Smooth muscle cell (in vitro differentiated cells): ENCODE results near the gene GPX8. TPM values are rescaled to one million over a fixed set of nuclear protein-coding genes. Genes with fewer than 3 reads are reported as not detected.

Source experiments
- DNase-seq: peaks from one replicate; lab custom pipeline; 2025; ENCODE audit not compliant: unreplicated experiment; lab: John Stamatoyannopoulos, UW
- H2AFZ ChIP-seq: fragments of 200-600 bp; sonication (generic); 2 replicates; pipeline ENCODE4 v1.6.0; 2016; ENCODE audit warnings: antibody characterized with exemption, low read depth, mild to moderate bottlenecking
- H3F3A ChIP-seq: fragments of 200-600 bp; sonication (generic); 2 replicates; pipeline ENCODE4 v1.6.0; 2017; ENCODE audit warnings: antibody characterized with exemption, low read depth
- H3K27ac ChIP-seq: fragments of 200-600 bp; sonication (generic); 2 replicates; pipeline ENCODE4 v1.5.1; 2016; ENCODE audit warnings: low read depth, mild to moderate bottlenecking
- H3K27me3 ChIP-seq: fragments of 200-600 bp; sonication (generic); 2 replicates; pipeline ENCODE4 v1.6.1; 2016; ENCODE audit warnings: low read depth, mild to moderate bottlenecking
- H3K36me3 ChIP-seq: fragments of 200-600 bp; sonication (generic); 2 replicates; pipeline ENCODE4 v1.5.1; 2016; ENCODE audit warnings: low read depth
- H3K4me1 ChIP-seq: fragments of 200-600 bp; sonication (generic); 2 replicates; pipeline ENCODE4 v1.5.1; 2016; ENCODE audit warnings: low read depth
- H3K4me2 ChIP-seq: fragments of 200-600 bp; sonication (generic); 2 replicates; pipeline ENCODE4 v1.6.0; 2016; ENCODE audit warnings: mild to moderate bottlenecking
- H3K4me3 ChIP-seq: fragments of 200-600 bp; sonication (generic); 2 replicates; pipeline ENCODE4 v1.5.1; 2016; ENCODE audit warnings: mild to moderate bottlenecking
- H3K79me2 ChIP-seq: fragments of 200-600 bp; sonication (generic); 2 replicates; pipeline ENCODE4 v1.6.0; 2016; ENCODE audit warnings: low read depth, mild to moderate bottlenecking
- H3K9ac ChIP-seq: fragments of 200-600 bp; sonication (generic); 2 replicates; pipeline ENCODE4 v1.6.0; 2016; ENCODE audit warnings: low read depth
- H3K9me3 ChIP-seq: fragments of 200-600 bp; sonication (generic); replicated peaks from 2 replicates; pipeline ENCODE4 v1.5.1; 2016; ENCODE audit warnings: low read depth
- H4K20me1 ChIP-seq: fragments of 200-600 bp; sonication (generic); 2 replicates; pipeline ENCODE4 v1.6.0; 2016; ENCODE audit warnings: low read depth
- CTCF ChIP-seq: fragments of 200-600 bp; sonication (generic); IDR thresholded peaks from 2 replicates; pipeline ENCODE4 v1.5.1; 2017; ENCODE audit warnings: borderline replicate concordance, mild to moderate bottlenecking, antibody characterized with exemption; ENCODE audit not compliant: insufficient read depth, poor library complexity, severe bottlenecking
- WGBS: methylation state at CpG from one replicate; pipeline ENCODE4 v1.1.7; 2016; ENCODE audit warnings: low lambda C conversion rate; 5-methylcytosine and 5-hydroxymethylcytosine counted together
- microRNA counts: library from miRNA; unstranded; fragments of <30 nt; microRNA quantifications from one replicate; lab custom pipeline; 2016
- microRNA-seq: library from miRNA; unstranded; fragments of <30 nt; microRNA quantifications from one replicate; pipeline ENCODE4, GENCODE V29; 2016; ENCODE audit warnings: borderline number of aligned reads
- polyA plus RNA-seq: library from polyadenylated mRNA; unstranded; fragments of >200 nt; fragmentation: Nextera tagmentation; extraction: Ambion mirVana; gene quantifications from 2 replicates; pipeline ENCODE4 v1.2.1, GENCODE V29; 2016
- small RNA-seq: library from RNA; depleted of rRNA; stranded (forward); fragments of <200 nt; gene quantifications from one replicate; pipeline ENCODE3, GENCODE V24; 2014
- total RNA-seq: library from RNA; depleted of rRNA; stranded (reverse); fragments of >200 nt; gene quantifications from 2 replicates; pipeline ENCODE4 v1.2.3, GENCODE V29; 2014

GPX8 gene
- total and polyA plus RNA-seq, 2 experiments from 2014 or later, result 230 to 306 TPM

- H3K9ac ChIP-seq, result no peak overlapping the region
- H3K4me2 ChIP-seq, result no peak overlapping the region
- no peak overlapping the region for H2AFZ ChIP-seq
- no peaks in the 10 kb centered on the region for H3K79me2 ChIP-seq
- no peak overlapping the region for H3K27ac ChIP-seq
- no peak for TF ChIP-seq CTCF
- H3K9me3 ChIP-seq, result no peaks in the 10 kb centered on the region
- no peak overlapping the region for H3K4me3 ChIP-seq
- no peaks in the 10 kb centered on the region for H4K20me1 ChIP-seq
- H3K27me3 ChIP-seq, result peaks cover 42% of the 10 kb centered on the region
- WGBS, result 75% methylated on average over 2 of the region's 2 CpGs
- H3F3A ChIP-seq, result no peaks in the 10 kb centered on the region
- H3K4me1 ChIP-seq, result no peaks in the 10 kb centered on the region
- H3K36me3 ChIP-seq, result no peaks in the 10 kb centered on the region
- no peak for DNase-seq
Measured at GRCh38 chr5:55211184-55211874, 51.4 kb downstream of the GPX8 start.

MicroRNAs within 50 kb of the gene (microRNA counts, 767-probe panel; counts per million panel counts)
- microRNA hsa-miR-449a (lab: Ali Mortazavi, UCI) (183 counts per million), microRNA hsa-miR-449b-5p (lab: Ali Mortazavi, UCI) (183 counts per million), microRNA hsa-miR-449c-5p (lab: Ali Mortazavi, UCI) (183 counts per million)

Small RNAs within 50 kb of the gene (microRNA-seq; reads per million reads assigned to microRNA genes)
- gene MIR449A (126 reads per million, percentile 59 among the genes with 10 or more reads in this experiment), gene MIR449B (4.1 reads per million), gene MIR449C (10.5 reads per million, percentile 14 among the genes with 10 or more reads in this experiment)

Small RNAs within 50 kb of the gene (small RNA-seq; reads per million reads assigned to genes)
- gene MIR449A (0.55 reads per million, percentile 19 among the genes with 10 or more reads in this experiment), gene MIR449B (not detected), gene MIR449C (1.5 reads per million, percentile 38 among the genes with 10 or more reads in this experiment)

Other genes starting within 250 kb of the GPX8 start
- 0.27 TPM in 1 of 2 replicates, not detected in the other for gene ESM1, start 174.6 kb upstream of the GPX8 start, total RNA-seq
- gene ESM1, start 174.6 kb upstream of the GPX8 start, polyA plus RNA-seq, result not detected in 2 replicates
- gene GZMK, start 135.9 kb upstream of the GPX8 start, total RNA-seq, result not detected in 2 replicates
- gene GZMK, start 135.9 kb upstream of the GPX8 start, polyA plus RNA-seq, result not detected in 2 replicates
- not detected in 2 replicates for gene GZMA, start 57.5 kb upstream of the GPX8 start, total RNA-seq
- gene GZMA, start 57.5 kb upstream of the GPX8 start, polyA plus RNA-seq, result 0.42 TPM in 1 of 2 replicates, not detected in the other
- gene CDC20B, start 13.0 kb downstream of the GPX8 start, total RNA-seq, result not detected in 2 replicates
- gene CDC20B, start 13.0 kb downstream of the GPX8 start, polyA plus RNA-seq, result 0.11 TPM in 1 of 2 replicates, not detected in the other
- 0.13 TPM in 1 of 2 replicates, not detected in the other for gene MCIDAS, start 67.1 kb downstream of the GPX8 start, total RNA-seq
- not detected in 2 replicates for gene MCIDAS, start 67.1 kb downstream of the GPX8 start, polyA plus RNA-seq
- gene CCNO, start 73.4 kb downstream of the GPX8 start, total RNA-seq, result 1.7 TPM in 1 of 2 replicates, not detected in the other
- gene CCNO, start 73.4 kb downstream of the GPX8 start, polyA plus RNA-seq, result 0.26 TPM in 1 of 2 replicates, not detected in the other
- 27.1 and 35.9 TPM in 2 replicates for gene DHX29, start 147.5 kb downstream of the GPX8 start, total RNA-seq
- 40.7 and 44.7 TPM in 2 replicates for gene DHX29, start 147.5 kb downstream of the GPX8 start, polyA plus RNA-seq
- gene MTREX, start 147.8 kb downstream of the GPX8 start, total RNA-seq, result 85.8 and 93.9 TPM in 2 replicates
- 20.7 and 22.4 TPM in 2 replicates for gene MTREX, start 147.8 kb downstream of the GPX8 start, polyA plus RNA-seq